Nephron progenitor cell (in vitro differentiated cells): Measurements from ENCODE around the gene GALP.
"Not testable (repeated sequence)": the region's sequence is repeated elsewhere in the genome, so short reads cannot be mapped to it uniquely, and the experiment has no call there.

Experiments used
- DNase-seq: peaks from one replicate; pipeline ENCODE4 v3.0.0; 2021
- H3K27ac Mint-ChIP-seq: 2 replicates; pipeline ENCODE4 v1.8.0; 2021; ENCODE audit warnings: mild to moderate bottlenecking, moderate library complexity, mixed read lengths
- H3K27me3 Mint-ChIP-seq: 2 replicates; pipeline ENCODE4 v1.8.0; 2021; ENCODE audit warnings: mild to moderate bottlenecking, low read depth, mixed read lengths; ENCODE audit not compliant: poor library complexity
- H3K36me3 Mint-ChIP-seq: 2 replicates; pipeline ENCODE4 v1.8.0; 2021; ENCODE audit warnings: low read depth, mixed read lengths
- H3K4me1 Mint-ChIP-seq: 2 replicates; pipeline ENCODE4 v1.8.0; 2021; ENCODE audit warnings: mixed read lengths
- H3K4me3 Mint-ChIP-seq: 2 replicates; pipeline ENCODE4 v1.8.0; 2021; ENCODE audit warnings: mild to moderate bottlenecking, moderate library complexity, mixed read lengths
- H3K9me3 Mint-ChIP-seq: 2 replicates; pipeline ENCODE4 v1.8.0; 2021; ENCODE audit warnings: mild to moderate bottlenecking, moderate library complexity, mixed read lengths
- TF ChIP-seq, protein P1 (sequence below): fragments of 200-600 bp; sonication (generic); IDR thresholded peaks from 2 replicates; pipeline ENCODE4 v1.5.0; 2021; ENCODE audit warnings: antibody characterized with exemption

GALP gene

GRCh38 chr19:56193981-56194640, 18.3 kb downstream of the GALP start:
- Mint-ChIP-seq H3K9me3 (peaks cover 63% of the 10 kb centered on the region), H3K4me1 (peaks cover 5% of the 10 kb centered on the region)

DNA sequence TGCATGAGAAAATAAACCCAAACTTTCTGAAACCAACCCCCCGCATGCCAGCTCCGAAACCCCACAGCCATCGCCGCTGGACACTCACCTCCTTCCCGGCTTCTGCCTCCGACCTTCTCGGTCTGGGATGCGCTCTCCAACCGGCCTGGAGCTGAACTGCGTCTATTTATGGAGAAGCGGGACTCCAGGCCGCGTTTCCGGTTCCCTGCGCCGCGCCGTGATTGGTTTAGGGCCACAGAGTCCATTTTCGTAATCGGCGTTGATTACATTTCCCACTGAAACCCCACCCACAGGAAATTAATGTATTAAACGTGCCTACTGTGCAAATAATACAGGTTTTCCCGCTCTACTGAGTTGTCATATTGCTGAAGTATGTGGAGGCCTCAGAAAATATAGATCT, 21.8 kb downstream of the GALP start, which contains the start of gene ZSCAN5B:
Gene ZSCAN5B (minus strand): TSS at position 138 of the 400 bp plus-strand sequence. CDS start 4,731 bp downstream, outside the sequence.
- H3K9me3 Mint-ChIP-seq = peaks cover 56% of the 10 kb centered on the region
- not testable (repeated sequence) for H3K4me3 Mint-ChIP-seq, H3K4me1 Mint-ChIP-seq, H3K27ac Mint-ChIP-seq, H3K36me3 Mint-ChIP-seq, H3K27me3 Mint-ChIP-seq, DNase-seq

More at GRCh38 chr19:56193981-56194640, 18.3 kb downstream of the GALP start:
- DNase-seq = no peak
- H3K36me3 Mint-ChIP-seq = no peaks in the 10 kb centered on the region
- TF ChIP-seq, protein P1, sequence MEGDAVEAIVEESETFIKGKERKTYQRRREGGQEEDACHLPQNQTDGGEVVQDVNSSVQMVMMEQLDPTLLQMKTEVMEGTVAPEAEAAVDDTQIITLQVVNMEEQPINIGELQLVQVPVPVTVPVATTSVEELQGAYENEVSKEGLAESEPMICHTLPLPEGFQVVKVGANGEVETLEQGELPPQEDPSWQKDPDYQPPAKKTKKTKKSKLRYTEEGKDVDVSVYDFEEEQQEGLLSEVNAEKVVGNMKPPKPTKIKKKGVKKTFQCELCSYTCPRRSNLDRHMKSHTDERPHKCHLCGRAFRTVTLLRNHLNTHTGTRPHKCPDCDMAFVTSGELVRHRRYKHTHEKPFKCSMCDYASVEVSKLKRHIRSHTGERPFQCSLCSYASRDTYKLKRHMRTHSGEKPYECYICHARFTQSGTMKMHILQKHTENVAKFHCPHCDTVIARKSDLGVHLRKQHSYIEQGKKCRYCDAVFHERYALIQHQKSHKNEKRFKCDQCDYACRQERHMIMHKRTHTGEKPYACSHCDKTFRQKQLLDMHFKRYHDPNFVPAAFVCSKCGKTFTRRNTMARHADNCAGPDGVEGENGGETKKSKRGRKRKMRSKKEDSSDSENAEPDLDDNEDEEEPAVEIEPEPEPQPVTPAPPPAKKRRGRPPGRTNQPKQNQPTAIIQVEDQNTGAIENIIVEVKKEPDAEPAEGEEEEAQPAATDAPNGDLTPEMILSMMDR = no peak
- H3K27me3 Mint-ChIP-seq = peaks cover 14% of the 10 kb centered on the region
- H3K27ac Mint-ChIP-seq = no peak overlapping the region
- no peak overlapping the region for H3K4me3 Mint-ChIP-seq

GRCh38 chr19:56199687-56200086, 23.9 kb downstream of the GALP start:
- no peak for DNase-seq
- TF ChIP-seq, protein P1 = no peak
- H3K4me1 Mint-ChIP-seq = no peaks in the 10 kb centered on the region
- H3K9me3 Mint-ChIP-seq = peaks cover 46% of the 10 kb centered on the region
- H3K27me3 Mint-ChIP-seq = peaks cover 10% of the 10 kb centered on the region
- H3K4me3 Mint-ChIP-seq = no peak overlapping the region
- H3K27ac Mint-ChIP-seq = no peak overlapping the region
- no peaks in the 10 kb centered on the region for H3K36me3 Mint-ChIP-seq

GRCh38 chr19:56201973-56202372, 26.2 kb downstream of the GALP start, which contains the start of gene ZSCAN5C:
Gene ZSCAN5C (plus strand): TSS chr19:56202273. CDS start chr19:56205914, 3,641 bp downstream.
- Mint-ChIP-seq H3K4me3 (no peak within 1 kb of the TSS), H3K4me1 (no peaks in the 10 kb centered on the region), H3K36me3 (no peaks in the 10 kb centered on the region), H3K9me3 (peaks cover 51% of the 10 kb centered on the region), H3K27me3 (peaks cover 15% of the 10 kb centered on the region), H3K27ac (no peak within 1 kb of the TSS)
- DNase-seq = no peak
- TF ChIP-seq, protein P1 = no peak

GRCh38 chr19:56207581-56207980, 31.8 kb downstream of the GALP start:
- not testable (repeated sequence) for H3K36me3 Mint-ChIP-seq, DNase-seq, H3K4me3 Mint-ChIP-seq, H3K27ac Mint-ChIP-seq, H3K4me1 Mint-ChIP-seq
- Mint-ChIP-seq H3K9me3 (peaks cover 59% of the 10 kb centered on the region), H3K27me3 (peaks cover 20% of the 10 kb centered on the region)

- TF ChIP-seq, protein P1 = no peak
- Mint-ChIP-seq H3K27me3 (peaks cover 11% of the 10 kb centered on the region), H3K36me3 (no peaks in the 10 kb centered on the region), H3K4me1 (no peaks in the 10 kb centered on the region), H3K4me3 (no peak overlapping the region), H3K9me3 (peaks cover 66% of the 10 kb centered on the region), H3K27ac (no peak overlapping the region)
- no peak for DNase-seq
Observed at GRCh38 chr19:56209091-56209490, 33.3 kb downstream of the GALP start.

DNA sequence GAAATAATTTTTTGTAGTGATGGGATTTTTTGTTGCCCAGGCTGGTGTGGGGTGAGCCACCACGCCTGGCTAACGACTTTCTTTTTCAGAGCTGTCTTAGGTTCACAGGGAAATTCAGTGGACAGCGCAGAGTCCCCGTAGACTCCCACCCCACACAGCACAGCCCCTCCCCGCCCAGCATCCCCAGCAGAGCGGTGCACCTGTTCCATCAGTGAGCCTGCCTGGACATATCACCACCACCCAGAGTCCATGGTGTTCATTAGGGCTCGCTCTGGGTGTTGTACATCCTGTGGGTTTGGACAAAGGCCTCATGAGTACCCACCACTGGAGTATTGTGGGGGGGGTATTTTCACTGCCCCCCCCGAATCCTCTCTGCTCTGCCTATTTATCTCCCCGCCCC, 34.2 kb downstream of the GALP start:
- not testable (repeated sequence) for H3K36me3 Mint-ChIP-seq, H3K4me1 Mint-ChIP-seq, DNase-seq, H3K4me3 Mint-ChIP-seq, H3K27ac Mint-ChIP-seq
- H3K27me3 Mint-ChIP-seq = peaks cover 14% of the 10 kb centered on the region
- H3K9me3 Mint-ChIP-seq = peaks cover 75% of the 10 kb centered on the region
